Activated CD4-positive, alpha-beta T cell treated with anti-CD3 and anti-CD28 coated beads, Interleukin-10, Interleukin-2, amounts not matched to agents 100 ng/mL and 50 ng/mL, durations not matched to agents 16 hours and 8 hours (primary cell): ENCODE results near the gene PPDPF.

Experiments
- DNase-seq: peaks from one replicate; pipeline ENCODE4 v3.0.0-alpha.2; 2020

Gene PPDPF

GRCh38 chr20:63522091-63522868 lies 1.7 kb downstream of the PPDPF start:
- no peak for DNase-seq

- DNase-seq = no peak
Observed at GRCh38 chr20:63522981-63523611, 2.5 kb downstream of the PPDPF start.

GRCh38 chr20:63525185-63525584 lies 4.6 kb downstream of the PPDPF start:
- DNase-seq = no peak

- DNase-seq = no peak
Observed at GRCh38 chr20:63525971-63526370, 5.4 kb downstream of the PPDPF start.

GRCh38 chr20:63527184-63527583 lies 6.6 kb downstream of the PPDPF start:
- no peak for DNase-seq

- DNase-seq = no peak
Observed at GRCh38 chr20:63529180-63529860, 8.8 kb downstream of the PPDPF start.

GRCh38 chr20:63529861-63530787 lies 9.6 kb downstream of the PPDPF start:
- DNase-seq = no peak

- DNase-seq = no peak
Observed at GRCh38 chr20:63530788-63531160, 10.2 kb downstream of the PPDPF start.

- DNase-seq = no peak
Observed at GRCh38 chr20:63531686-63532448, 11.3 kb downstream of the PPDPF start.

- DNase-seq = no peak
Observed at GRCh38 chr20:63532449-63532971, 11.9 kb downstream of the PPDPF start.

GRCh38 chr20:63533388-63533787 lies 12.8 kb downstream of the PPDPF start:
- no peak for DNase-seq

- no peak for DNase-seq
Observed at GRCh38 chr20:63533871-63534393, 13.4 kb downstream of the PPDPF start.

- DNase-seq = no peak
Observed at GRCh38 chr20:63534427-63534830, 13.9 kb downstream of the PPDPF start.

GRCh38 chr20:63534831-63535651 lies 14.5 kb downstream of the PPDPF start:
- no peak for DNase-seq

- DNase-seq = no peak
Observed at GRCh38 chr20:63536241-63536977, 15.8 kb downstream of the PPDPF start.

- DNase-seq = peak; percentile 62
Observed at GRCh38 chr20:63536997-63537524, 16.5 kb downstream of the PPDPF start, which contains the start of gene PTK6. TSS of gene PTK6 (minus strand) at chr20:63537376. CDS start at chr20:63537314, 62 bp downstream.

GRCh38 chr20:63537525-63538203 lies 17.1 kb downstream of the PPDPF start:
- DNase-seq = peak; percentile 98

- DNase-seq = peak; percentile 31
Observed at GRCh38 chr20:63538204-63539091, 17.9 kb downstream of the PPDPF start.
